GM10266 (cell line): ENCODE measurements around the gene CPZ.

ENCODE experiments used
- DNase-seq: peaks from one replicate; pipeline ENCODE4 v3.0.0; 2012; ENCODE audit errors: extremely low spot score
- TF ChIP-seq, protein P1 (sequence below): IDR thresholded peaks from 2 replicates; pipeline ENCODE4 v1.5.1; 2012; ENCODE audit warnings: mild to moderate bottlenecking, low read depth; ENCODE audit not compliant: control insufficient read depth, insufficient read depth; ENCODE audit errors: missing control alignments

The CPZ gene

DNA sequence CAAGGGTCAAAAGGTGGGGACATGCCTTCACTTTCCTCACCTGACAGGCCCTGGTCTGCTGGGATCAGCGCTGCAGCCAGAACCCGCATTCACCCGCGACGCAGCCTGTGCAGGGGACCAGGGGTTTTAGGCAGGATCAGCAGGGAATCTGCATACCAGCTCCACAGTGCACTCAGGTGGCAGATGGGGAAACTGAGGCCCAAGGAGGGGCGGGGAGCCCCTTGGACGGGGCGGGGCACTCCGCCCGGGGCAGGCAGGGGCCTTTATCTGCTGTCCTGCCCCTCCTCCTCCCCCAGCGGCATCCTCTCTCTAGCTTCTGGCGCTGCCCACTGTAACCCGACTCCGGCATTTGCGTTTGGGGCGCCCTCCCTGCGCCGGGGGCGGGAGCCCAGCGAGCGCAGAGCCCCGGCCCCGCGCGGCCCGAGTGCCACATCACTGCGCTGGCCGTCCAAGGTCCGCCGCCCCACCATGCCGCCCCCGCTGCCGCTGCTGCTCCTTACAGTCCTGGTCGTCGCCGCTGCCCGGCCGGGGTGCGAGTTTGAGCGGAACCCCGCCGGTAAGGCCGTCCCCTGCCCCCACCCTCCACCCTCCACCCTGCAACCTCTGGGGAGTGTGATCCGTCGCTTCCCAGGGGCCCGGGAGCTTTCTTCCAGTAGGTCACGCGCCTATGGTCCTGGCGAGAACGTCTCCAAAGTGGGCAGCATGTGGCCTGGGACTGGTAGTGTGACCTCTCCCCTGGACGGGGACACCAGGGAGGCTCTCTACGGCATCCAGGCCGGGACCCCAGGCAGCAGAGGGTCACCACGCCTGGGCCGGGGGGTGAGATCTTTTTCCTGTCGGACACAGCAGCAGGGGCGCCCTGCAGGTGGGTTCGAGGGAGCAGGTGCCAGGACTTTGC is at the start of gene CPZ:
Gene CPZ (plus strand): TSS at position 400 of the 898 bp plus-strand sequence. CDS start 69 bp downstream, at position 469.
- DNase-seq, result no peak
- TF ChIP-seq, protein P1, sequence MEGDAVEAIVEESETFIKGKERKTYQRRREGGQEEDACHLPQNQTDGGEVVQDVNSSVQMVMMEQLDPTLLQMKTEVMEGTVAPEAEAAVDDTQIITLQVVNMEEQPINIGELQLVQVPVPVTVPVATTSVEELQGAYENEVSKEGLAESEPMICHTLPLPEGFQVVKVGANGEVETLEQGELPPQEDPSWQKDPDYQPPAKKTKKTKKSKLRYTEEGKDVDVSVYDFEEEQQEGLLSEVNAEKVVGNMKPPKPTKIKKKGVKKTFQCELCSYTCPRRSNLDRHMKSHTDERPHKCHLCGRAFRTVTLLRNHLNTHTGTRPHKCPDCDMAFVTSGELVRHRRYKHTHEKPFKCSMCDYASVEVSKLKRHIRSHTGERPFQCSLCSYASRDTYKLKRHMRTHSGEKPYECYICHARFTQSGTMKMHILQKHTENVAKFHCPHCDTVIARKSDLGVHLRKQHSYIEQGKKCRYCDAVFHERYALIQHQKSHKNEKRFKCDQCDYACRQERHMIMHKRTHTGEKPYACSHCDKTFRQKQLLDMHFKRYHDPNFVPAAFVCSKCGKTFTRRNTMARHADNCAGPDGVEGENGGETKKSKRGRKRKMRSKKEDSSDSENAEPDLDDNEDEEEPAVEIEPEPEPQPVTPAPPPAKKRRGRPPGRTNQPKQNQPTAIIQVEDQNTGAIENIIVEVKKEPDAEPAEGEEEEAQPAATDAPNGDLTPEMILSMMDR, result no peak

DNA sequence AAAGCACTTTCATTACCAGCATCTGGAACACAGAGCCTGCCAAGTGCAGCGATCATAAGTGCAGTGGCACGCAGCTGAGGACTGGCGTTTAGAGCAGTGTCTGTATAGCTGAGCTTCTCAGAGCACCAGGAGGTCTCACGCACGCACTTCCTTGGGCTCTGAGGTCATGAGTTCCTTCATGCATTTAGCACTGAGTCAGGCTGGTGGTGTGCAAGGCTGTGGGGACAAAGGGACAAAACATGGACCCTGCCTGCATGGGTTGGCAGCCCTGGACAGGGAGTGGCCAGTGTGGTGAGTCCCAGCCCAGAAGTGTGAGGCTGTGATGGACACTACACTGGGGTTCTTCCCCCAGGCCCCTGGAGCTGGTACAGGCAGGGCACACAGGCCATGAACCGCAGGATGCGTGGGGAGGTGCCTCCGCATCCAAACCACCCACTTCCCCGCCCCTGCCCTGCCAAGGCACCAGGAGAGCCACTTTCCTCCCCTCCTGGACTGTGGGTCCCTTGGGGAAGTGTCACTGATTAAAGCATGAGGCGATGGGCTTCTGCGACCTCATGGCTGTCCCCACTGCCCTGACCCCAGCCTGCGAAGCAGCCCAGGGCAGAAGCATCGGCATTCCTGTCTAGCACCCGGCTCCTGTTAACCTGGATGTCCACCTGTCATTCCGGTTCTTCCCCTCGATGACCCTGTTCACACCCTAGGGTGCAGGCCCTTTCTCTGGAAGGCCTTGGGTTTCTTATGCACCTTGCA is 49.6 kb upstream of the CPZ start:
- DNase-seq, result no peak
- TF ChIP-seq, protein P1, result no peak

DNA sequence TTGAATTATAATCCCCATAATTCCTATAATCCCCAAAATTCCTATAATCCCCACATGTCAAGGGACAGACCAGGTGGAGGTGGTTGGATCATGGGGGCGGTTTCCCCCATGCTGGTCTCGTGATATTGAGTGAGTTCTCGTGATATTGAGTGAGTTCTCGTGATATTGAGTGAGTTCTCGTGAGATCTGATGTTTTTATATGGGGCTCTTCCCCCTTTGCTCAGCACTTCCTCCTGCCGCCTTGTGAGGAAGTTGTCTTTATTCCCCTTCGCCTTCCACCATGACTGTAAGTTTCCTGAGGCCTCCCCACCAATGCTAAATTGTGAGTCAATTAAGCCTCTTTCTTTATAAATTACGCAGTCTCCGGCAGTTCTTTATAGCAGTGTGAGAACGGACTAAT is 48.9 kb upstream of the CPZ start:
- TF ChIP-seq, protein P1, result no peak
- DNase-seq, result no peak

DNA sequence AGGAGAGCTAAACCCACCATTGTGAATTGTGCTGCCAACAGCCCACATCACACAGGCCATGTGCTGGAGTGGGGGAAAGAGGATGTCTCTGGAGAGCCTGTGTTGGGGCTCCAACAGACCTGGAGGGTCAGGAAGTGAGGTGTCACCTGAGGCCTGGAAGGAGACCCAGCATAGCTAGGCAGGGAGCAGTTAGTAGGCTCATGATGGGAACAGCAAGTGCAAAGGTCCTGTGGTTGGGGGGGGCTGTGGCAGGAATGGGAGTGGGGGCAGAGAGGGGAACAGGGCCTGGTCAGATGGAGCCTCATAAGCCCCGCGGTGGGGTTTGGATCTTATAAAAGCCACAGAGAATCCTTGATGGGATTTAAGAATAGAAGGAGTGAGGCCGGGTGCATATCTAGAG is 48.3 kb upstream of the CPZ start:
- no peak for DNase-seq
- TF ChIP-seq, protein P1, result no peak

DNA sequence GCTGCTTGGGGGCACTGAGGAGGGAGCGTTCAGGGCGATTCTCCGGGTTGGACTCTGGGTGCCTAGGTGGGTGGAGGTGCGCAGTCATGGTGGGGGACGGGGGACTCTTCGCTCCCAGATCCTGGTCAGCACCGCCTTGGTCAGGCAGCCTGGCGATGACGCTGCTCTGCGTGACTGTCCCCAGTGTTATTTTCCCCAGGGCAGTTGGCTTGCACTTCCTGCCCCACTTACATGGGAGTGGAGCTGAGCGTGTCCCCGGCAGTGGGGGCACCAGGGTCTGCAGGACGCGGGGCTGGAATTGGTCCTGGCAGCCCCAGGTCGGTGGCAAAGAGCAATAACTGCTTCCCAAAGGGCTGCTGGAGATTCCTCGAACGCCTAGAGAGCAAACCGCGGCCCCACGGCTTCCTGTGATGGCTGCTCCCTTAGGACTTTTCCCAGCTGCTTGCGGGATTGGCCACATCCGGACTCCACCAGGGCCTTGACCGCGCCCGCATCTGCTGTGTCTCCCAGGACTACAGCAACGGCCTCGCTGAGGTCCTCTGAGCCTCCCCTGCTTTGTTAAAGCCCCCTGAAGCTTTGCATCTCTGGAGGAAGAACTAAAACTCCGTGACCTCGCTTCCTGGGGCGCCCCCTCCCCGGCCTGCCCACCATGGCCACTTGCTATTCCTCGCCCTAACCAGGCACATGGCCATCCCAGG is 47.7 kb upstream of the CPZ start:
- DNase-seq, result no peak
- TF ChIP-seq, protein P1, result no peak

DNA sequence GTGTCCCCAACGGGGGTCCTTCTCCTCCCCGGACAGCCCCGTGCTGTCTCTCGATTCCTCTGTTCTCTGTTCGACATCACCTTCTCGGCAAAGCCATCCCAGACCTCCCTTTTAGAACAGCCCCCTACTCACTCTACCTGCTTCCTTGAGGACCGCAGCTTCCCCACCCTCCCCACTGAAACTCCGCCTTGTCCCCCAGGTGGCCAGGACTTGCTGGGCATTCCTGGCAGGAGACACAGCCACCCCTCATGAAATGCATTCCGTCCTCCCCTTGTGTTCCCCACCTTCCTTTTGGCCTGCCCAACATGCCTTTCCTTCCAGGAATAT is 47.2 kb upstream of the CPZ start:
- DNase-seq, result no peak
- TF ChIP-seq, protein P1, result no peak
